HTERT RPE-1 (cell line): ENCODE data around the gene CAMK2A.

Experiments used
- in situ Hi-C: fragments of 300-500 bp; cut with MboI; formaldehyde crosslinking; loops from 4 replicates; pipeline ENCODE4 v1.14.3; 2020; ENCODE audit warnings: low sequenced_read_pairs

CAMK2A gene

GRCh38 chr5:150214289-150214688 lies 75.3 kb downstream of the CAMK2A start:
- in situ Hi-C loops: no loop called here

- in situ Hi-C loops: no loop called here
Observed at GRCh38 chr5:150213530-150213929, 76.0 kb downstream of the CAMK2A start.

- in situ Hi-C loops: no loop called here
Observed at GRCh38 chr5:150211156-150212030, 78.2 kb downstream of the CAMK2A start.

DNA sequence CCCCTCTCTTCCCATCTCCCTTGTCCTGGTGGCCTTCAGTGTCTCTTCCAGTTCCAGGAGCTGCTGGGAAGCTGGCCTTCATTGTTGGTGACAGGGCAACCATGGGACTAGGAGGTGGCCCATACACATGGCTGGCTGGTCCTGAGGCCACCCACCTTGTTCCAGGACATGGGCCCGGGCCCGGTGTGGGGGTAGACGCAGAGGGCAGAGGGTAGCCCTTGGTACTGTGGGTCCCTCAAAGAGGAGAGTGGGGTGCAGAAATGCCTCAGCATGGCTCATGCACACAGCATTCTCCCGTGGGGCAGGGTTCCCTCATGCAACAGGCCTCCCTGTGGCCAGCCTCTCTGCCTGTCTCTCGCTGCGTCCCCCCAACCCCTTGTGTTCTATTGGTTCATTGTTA lies 78.9 kb downstream of the CAMK2A start:
- in situ Hi-C loops: no loop called here

- in situ Hi-C loops: no loop called here
Observed at GRCh38 chr5:150209099-150209635, 80.4 kb downstream of the CAMK2A start.

GRCh38 chr5:150208187-150209098 lies 81.1 kb downstream of the CAMK2A start:
- in situ Hi-C loops: no loop called here

DNA sequence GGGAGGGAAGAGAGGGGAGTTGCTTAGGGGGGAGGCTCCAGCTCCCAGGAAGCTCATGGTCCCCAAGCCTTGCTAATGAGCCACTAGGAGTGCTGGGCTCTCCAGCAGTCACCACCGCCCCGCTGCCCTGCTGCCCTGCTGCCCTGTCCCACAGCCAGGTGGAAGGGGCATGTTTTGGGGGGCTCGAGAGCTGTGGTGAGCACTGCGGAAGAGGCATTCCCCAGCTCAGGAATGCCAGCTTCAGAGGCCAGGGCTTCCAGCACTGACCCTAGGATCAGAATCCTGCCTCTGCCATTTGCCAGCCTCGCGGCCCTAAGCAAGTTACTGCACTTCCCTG lies 82.8 kb downstream of the CAMK2A start:
- in situ Hi-C loops: no loop called here

DNA sequence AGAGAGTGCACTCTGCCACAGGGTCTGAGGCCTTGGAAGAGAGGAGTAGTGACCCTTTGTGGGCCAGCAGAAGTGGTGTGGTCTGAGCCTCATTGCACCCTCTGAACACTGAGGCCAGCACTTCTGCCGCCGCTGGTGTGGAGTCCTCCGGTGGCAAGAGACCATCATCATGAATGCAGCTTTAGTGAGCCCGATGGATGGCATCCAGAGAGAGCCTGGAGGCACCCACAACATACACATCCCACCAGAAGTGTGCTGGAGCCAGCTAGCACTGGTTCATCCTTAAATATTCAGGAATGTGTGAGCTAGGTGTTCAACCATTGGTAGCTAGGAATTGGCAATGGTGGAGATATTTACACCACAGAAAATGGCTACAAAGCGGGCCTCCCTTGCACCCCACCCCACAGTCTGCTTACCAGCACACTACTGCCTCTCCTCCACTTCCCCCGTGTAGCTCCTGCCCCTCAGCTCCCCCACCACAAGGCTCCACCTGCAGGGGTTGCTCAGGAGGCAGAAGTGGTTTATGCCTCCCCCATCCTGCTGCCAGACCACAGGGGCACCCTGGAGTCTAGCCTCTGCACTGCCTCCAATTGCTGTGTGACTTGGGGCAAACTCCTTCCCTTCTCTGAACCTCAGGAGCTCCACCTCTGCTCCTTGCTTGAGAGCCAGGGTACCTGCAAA lies 83.3 kb downstream of the CAMK2A start:
- in situ Hi-C loops: no loop called here

DNA sequence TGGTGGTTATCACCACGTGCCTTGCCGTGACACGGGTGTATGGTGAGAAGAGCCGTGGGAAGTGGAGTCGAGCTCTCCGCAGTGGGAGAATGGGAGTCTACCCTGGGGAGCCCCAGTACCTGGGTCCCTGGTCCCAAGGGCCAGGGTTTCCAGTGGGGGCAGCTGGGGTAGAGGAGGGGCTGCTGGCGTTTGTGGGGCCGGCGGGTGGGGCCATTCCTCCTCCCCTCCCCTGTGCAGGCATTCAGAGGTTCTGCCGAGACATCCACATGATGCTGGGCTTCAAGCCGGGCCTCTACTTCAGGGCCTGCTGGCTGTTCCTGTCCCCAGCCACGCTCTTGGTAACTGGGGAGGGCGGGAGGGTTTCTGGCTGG lies 85.0 kb downstream of the CAMK2A start:
- in situ Hi-C loops: no loop called here

DNA sequence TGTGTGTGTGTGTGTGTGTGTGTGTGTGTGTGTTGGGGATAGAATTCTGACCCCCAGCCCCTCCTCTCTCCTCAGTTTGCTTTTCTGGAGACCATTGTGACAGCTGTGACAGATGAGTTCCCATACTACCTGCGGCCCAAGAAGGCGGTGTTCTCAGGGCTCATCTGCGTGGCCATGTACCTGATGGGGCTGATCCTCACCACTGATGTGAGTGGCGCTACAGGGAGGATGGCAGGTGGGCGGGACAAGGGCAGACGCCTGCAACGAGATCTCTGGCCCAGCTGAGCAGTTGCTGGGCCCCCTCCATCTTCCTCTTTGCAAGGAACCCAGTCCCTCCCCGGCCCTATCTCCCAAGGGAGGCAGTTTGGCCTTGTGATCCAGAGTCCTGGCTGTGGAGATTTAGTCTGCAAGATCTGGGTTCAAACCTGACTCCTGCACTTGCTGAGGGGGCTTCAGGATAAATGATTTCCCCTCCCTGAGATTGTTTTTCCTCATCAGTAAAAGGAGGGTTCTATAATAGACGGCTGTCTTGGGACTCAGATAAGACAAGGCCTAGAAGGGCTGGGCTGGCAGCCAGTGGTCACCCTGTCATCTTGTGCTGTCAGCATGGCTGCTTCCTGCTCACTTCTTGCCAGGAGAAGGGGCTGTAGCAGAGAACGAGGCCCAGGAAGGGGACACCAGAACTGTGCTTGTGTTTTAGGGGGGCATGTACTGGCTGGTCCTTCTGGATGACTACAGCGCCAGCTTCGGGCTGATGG lies 85.6 kb downstream of the CAMK2A start:
- in situ Hi-C loops: no loop called here

GRCh38 chr5:150202501-150202900 lies 87.1 kb downstream of the CAMK2A start:
- in situ Hi-C loops: no loop called here

- in situ Hi-C loops: no loop called here
Observed at GRCh38 chr5:150197476-150197875, 92.1 kb downstream of the CAMK2A start.

DNA sequence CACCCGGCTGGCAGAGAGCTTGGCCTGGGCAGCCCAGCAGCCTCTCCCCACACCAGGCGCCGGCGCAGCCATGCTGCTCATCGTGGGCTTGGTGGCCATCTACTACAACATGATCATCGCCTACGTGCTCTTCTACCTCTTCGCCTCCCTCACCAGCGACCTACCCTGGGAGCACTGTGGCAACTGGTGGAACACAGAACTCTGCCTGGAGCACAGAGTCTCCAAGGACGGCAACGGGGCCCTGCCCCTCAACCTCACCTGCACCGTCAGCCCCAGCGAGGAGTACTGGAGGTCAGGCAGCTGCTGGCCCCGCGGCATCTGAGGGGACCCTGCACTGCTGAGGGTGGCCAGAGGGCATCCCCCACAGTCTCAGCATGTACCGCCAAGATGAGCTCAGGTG lies 92.6 kb downstream of the CAMK2A start:
- in situ Hi-C loops: no loop called here

DNA sequence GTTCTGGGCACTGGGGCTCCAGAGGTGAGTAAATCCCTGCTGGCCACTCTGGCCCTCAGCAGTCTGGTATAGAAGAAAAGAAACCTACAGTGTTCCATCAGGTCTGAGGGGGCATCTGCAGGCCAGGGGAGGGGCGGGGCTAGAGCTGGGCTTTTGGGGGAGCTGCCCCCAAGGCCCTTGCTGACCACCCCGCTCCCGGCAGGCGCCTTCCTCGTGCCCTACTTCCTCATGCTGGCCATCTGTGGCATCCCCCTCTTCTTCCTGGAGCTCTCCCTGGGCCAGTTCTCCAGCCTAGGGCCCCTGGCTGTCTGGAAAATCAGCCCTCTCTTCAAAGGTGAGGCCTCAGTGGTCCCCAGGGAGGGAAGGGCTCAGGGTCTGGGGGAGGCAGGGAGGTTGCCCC lies 93.1 kb downstream of the CAMK2A start:
- in situ Hi-C loops: no loop called here

DNA sequence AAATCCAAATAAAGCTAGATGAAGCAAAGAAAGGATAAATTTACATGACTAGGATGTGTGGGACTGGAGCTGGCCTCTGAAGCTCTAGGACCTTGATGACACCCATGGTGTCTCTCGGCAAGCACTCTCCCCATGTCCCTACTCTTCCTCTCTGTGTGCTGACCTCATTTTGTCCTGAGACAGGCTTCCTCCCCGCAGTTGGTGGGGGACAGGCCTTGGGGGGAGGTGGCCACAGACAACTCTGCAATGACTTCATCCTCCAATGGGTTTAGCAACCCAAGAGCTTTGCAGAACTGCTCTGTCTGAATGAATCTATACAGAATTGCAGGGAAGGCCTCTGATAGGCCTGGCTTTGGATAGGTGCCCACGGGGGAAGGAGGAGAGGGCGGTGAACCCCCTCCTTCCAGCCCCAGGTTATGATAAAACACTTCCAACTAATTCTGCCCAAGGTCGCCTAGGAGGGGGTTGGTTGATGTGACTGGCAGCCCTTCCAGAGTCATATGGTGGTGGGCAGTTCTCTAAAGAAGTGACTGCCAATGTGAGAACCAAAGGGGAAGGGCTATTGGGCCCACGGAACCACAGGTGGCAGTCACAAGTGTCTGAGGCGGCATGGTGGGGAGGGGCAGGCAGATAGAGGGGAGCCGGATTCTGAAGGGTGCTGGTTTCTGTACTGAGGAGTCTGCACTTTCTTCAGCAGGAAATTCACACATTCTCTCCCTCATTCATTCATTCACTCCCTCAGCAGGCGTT lies 93.7 kb downstream of the CAMK2A start:
- in situ Hi-C loops: no loop called here

GRCh38 chr5:150192462-150192861 lies 97.1 kb downstream of the CAMK2A start:
- in situ Hi-C loops: no loop called here

DNA sequence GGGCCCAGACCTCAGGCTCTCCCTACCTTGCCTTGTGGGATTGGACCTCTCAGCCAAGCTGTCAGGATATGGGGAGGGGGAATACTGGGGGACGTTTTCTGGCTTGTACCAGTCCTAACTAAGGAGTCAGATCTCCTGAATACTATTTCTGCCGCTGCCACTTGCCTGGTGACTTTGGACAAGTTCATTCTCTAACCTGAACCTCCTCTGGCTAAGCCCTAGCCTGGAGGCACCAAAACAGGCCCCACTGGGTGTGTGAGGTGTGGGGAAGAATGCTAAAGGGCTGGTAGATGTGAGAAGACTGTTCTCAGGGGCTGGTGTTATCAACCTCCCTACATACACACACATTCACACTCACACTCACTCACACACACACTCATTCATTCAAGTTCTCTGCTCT lies 98.6 kb downstream of the CAMK2A start:
- in situ Hi-C loops: no loop called here

DNA sequence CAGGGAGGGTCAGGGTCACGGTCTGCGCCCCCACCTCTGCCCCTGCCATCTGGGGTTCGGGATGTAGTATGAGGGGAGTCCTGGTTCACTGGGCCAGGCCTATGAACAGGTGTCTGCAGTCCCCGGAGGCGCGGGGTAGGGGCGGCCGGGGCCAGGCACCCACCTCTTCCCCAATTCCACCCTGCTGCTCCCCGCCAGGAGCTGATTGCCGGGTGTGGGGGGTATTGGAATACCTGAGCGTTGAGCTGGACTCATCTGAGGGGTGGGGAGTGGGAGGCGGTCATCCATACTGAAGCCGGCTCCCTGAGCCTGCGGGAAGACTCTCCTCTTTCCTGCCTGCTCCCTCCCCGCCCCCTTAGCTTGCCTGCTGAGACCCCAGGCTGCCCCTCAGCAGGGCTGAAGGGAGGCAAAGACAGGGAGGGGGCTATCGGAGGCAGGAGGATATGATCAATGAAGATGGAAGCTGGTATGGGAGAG lies 99.0 kb downstream of the CAMK2A start:
- in situ Hi-C loops: no loop called here

DNA sequence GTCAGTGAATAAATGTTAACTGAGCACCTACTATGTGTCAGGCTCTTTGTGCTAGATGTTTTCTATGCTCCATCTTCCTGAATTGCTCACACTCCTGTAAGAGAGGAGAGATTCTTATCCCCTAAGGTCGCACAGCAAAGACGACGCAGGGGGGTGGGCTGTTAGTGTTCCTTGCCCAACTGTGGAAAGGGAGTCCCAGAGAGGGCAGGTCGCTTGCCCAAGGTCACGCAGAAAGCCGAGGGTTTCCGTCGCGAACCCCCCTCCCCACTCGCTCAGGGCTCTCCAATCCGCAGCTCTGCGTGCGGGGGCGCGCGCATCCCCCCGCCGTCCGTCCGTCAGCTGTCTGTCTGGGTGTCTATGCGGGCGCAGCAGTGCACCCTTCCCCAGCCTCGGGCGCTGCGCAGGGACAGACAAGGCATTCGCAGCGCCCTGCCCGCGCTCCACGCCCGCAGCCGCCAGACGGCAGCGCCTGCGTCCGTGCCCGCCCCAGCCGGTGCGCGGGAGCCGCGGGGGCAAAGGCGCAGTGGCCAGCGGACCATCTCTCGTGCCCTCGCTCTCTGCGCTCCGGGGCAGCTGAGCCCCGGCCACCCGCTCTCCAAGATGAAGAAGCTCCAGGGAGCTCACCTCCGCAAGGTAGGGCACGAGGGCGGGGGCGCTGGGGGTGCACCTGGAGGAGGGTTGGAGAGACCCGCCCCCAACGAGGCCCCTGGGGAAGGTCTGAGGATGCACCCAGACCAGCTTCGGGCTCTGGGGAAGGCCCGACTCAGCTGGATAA lies 99.7 kb downstream of the CAMK2A start, which contains the start of gene SLC6A7:
Gene SLC6A7 (plus strand): TSS at position 335 of the 775 bp plus-strand sequence. CDS start 266 bp downstream, at position 601.
- in situ Hi-C loops: no loop called here
